ENCODE results near the gene TAPT1. TPM values are rescaled to one million over a fixed set of nuclear protein-coding genes. Genes with fewer than 3 reads are reported as not detected.
"Not testable (repeated sequence)": the region's sequence is repeated elsewhere in the genome, so short reads cannot be mapped to it uniquely, and the experiment has no call there.

TAPT1 gene
- total RNA-seq (2014; rRNA removed; shearing (Covaris generic); ENCODE audit: low replicate concordance) = 9.7 and 39.1 TPM in 2 replicates

GRCh38 chr4:16225863-16226815 lies at the start of gene TAPT1:
Gene TAPT1 (minus strand): TSS chr4:16226471. CDS start chr4:16226457, 14 bp downstream.
- peak within 1 kb of the TSS; percentile 100 for H3K4me2 ChIP-seq (ENCODE audit: low read depth, low read length, poor library complexity, severe bottlenecking)
- no peaks in the 10 kb centered on the region; the same call in 1 of the 2 replicates for H3K27me3 ChIP-seq (ENCODE audit: low read length)
- peak within 1 kb of the TSS; percentile 85 for H2AFZ ChIP-seq (ENCODE audit: low read length)
- no peaks in the 10 kb centered on the region for H3K9me3 ChIP-seq (ENCODE audit: low read length)
- H3K79me2 ChIP-seq (ENCODE audit: low read length) = peaks cover 30% of the 10 kb centered on the region
- peak; percentile 89 for DNase-seq
- no peaks in the 10 kb centered on the region for H3K9me2 ChIP-seq (replicated peaks; ENCODE audit: insufficient read depth, low read length)
- peak within 1 kb of the TSS; percentile 40; the same call in 1 of the 2 replicates for H3K27ac ChIP-seq (ENCODE audit: low read length)
- H4K20me1 ChIP-seq (ENCODE audit: insufficient read depth, low read depth, low read length) = peaks cover 28% of the 10 kb centered on the region
- H3K9ac ChIP-seq (ENCODE audit: low read length) = peak within 1 kb of the TSS; percentile 81
- H3K4me1 ChIP-seq (ENCODE audit: low read length) = peaks cover 32% of the 10 kb centered on the region
- peak within 1 kb of the TSS; percentile 97 for H3K4me3 ChIP-seq (ENCODE audit: low read length)
- no peaks in the 10 kb centered on the region for H3K36me3 ChIP-seq (ENCODE audit: insufficient read depth, low read length)

GRCh38 chr4:16271411-16271810 lies 45.1 kb upstream of the TAPT1 start:
- Histone ChIP-seq H3K27me3 (ENCODE audit: low read length) (no peaks in the 10 kb centered on the region), H3K4me1 (ENCODE audit: low read length) (no peaks in the 10 kb centered on the region), H2AFZ (ENCODE audit: low read length) (no peak overlapping the region), H3K9ac (ENCODE audit: low read length) (no peak overlapping the region), H3K79me2 (ENCODE audit: low read length) (no peaks in the 10 kb centered on the region), H3K4me2 (ENCODE audit: low read depth, low read length, poor library complexity, severe bottlenecking) (no peak overlapping the region), H3K4me3 (ENCODE audit: low read length) (no peak overlapping the region), H3K27ac (ENCODE audit: low read length) (no peak overlapping the region), H3K36me3 (ENCODE audit: insufficient read depth, low read length) (no peaks in the 10 kb centered on the region), H3K9me3 (ENCODE audit: low read length) (no peaks in the 10 kb centered on the region), H4K20me1 (ENCODE audit: insufficient read depth, low read depth, low read length) (no peaks in the 10 kb centered on the region), H3K9me2 (replicated peaks; ENCODE audit: insufficient read depth, low read length) (no peaks in the 10 kb centered on the region)
- no peak for DNase-seq

GRCh38 chr4:16270454-16271328 lies 44.4 kb upstream of the TAPT1 start:
- Histone ChIP-seq H3K79me2 (ENCODE audit: low read length) (no peaks in the 10 kb centered on the region), H3K4me1 (ENCODE audit: low read length) (no peaks in the 10 kb centered on the region), H3K9me3 (ENCODE audit: low read length) (no peaks in the 10 kb centered on the region), H3K27ac (ENCODE audit: low read length) (no peak overlapping the region), H4K20me1 (ENCODE audit: insufficient read depth, low read depth, low read length) (no peaks in the 10 kb centered on the region), H3K4me2 (ENCODE audit: low read depth, low read length, poor library complexity, severe bottlenecking) (no peak overlapping the region), H3K36me3 (ENCODE audit: insufficient read depth, low read length) (no peaks in the 10 kb centered on the region), H3K9ac (ENCODE audit: low read length) (no peak overlapping the region), H3K27me3 (ENCODE audit: low read length) (no peaks in the 10 kb centered on the region), H3K4me3 (ENCODE audit: low read length) (no peak overlapping the region), H2AFZ (ENCODE audit: low read length) (no peak overlapping the region), H3K9me2 (replicated peaks; ENCODE audit: insufficient read depth, low read length) (no peaks in the 10 kb centered on the region)
- no peak for DNase-seq

- H3K4me3 ChIP-seq (ENCODE audit: low read length); H4K20me1 ChIP-seq (ENCODE audit: insufficient read depth, low read depth, low read length); DNase-seq; H3K79me2 ChIP-seq (ENCODE audit: low read length); H3K27ac ChIP-seq (ENCODE audit: low read length); H3K9me3 ChIP-seq (ENCODE audit: low read length); H3K4me1 ChIP-seq (ENCODE audit: low read length); H3K27me3 ChIP-seq (ENCODE audit: low read length); H3K36me3 ChIP-seq (ENCODE audit: insufficient read depth, low read length); H2AFZ ChIP-seq (ENCODE audit: low read length); H3K4me2 ChIP-seq (ENCODE audit: low read depth, low read length, poor library complexity, severe bottlenecking); H3K9me2 ChIP-seq (replicated peaks; ENCODE audit: insufficient read depth, low read length); H3K9ac ChIP-seq (ENCODE audit: low read length): not testable (repeated sequence)
Observed at GRCh38 chr4:16269742-16270453, 43.6 kb upstream of the TAPT1 start.

- Histone ChIP-seq H3K4me1 (ENCODE audit: low read length) (no peaks in the 10 kb centered on the region), H3K4me2 (ENCODE audit: low read depth, low read length, poor library complexity, severe bottlenecking) (no peak overlapping the region)
Observed at GRCh38 chr4:16269240-16269639, 43.0 kb upstream of the TAPT1 start.

GRCh38 chr4:16268290-16268689 lies 42.0 kb upstream of the TAPT1 start:
- Histone ChIP-seq H2AFZ (ENCODE audit: low read length) (no peak overlapping the region), H3K27ac (ENCODE audit: low read length) (no peak overlapping the region), H3K36me3 (ENCODE audit: insufficient read depth, low read length) (no peaks in the 10 kb centered on the region), H3K4me3 (ENCODE audit: low read length) (no peak overlapping the region), H3K27me3 (ENCODE audit: low read length) (no peaks in the 10 kb centered on the region), H3K9me2 (replicated peaks; ENCODE audit: insufficient read depth, low read length) (no peaks in the 10 kb centered on the region), H3K9me3 (ENCODE audit: low read length) (no peaks in the 10 kb centered on the region), H3K4me2 (ENCODE audit: low read depth, low read length, poor library complexity, severe bottlenecking) (no peak overlapping the region), H4K20me1 (ENCODE audit: insufficient read depth, low read depth, low read length) (no peaks in the 10 kb centered on the region), H3K79me2 (ENCODE audit: low read length) (no peaks in the 10 kb centered on the region), H3K4me1 (ENCODE audit: low read length) (no peaks in the 10 kb centered on the region), H3K9ac (ENCODE audit: low read length) (no peak overlapping the region)
- DNase-seq = no peak

More at GRCh38 chr4:16269240-16269639, 43.0 kb upstream of the TAPT1 start:
- Histone ChIP-seq H3K9me2 (replicated peaks; ENCODE audit: insufficient read depth, low read length) (no peaks in the 10 kb centered on the region), H3K9ac (ENCODE audit: low read length) (no peak overlapping the region), H3K27me3 (ENCODE audit: low read length) (no peaks in the 10 kb centered on the region), H3K27ac (ENCODE audit: low read length) (no peak overlapping the region), H4K20me1 (ENCODE audit: insufficient read depth, low read depth, low read length) (no peaks in the 10 kb centered on the region), H3K4me3 (ENCODE audit: low read length) (no peak overlapping the region), H3K9me3 (ENCODE audit: low read length) (no peaks in the 10 kb centered on the region), H3K36me3 (ENCODE audit: insufficient read depth, low read length) (no peaks in the 10 kb centered on the region), H2AFZ (ENCODE audit: low read length) (no peak overlapping the region), H3K79me2 (ENCODE audit: low read length) (no peaks in the 10 kb centered on the region)
- DNase-seq = no peak

- H3K9me2 ChIP-seq (replicated peaks; ENCODE audit: insufficient read depth, low read length) = no peaks in the 10 kb centered on the region
Observed at GRCh38 chr4:16267639-16268038, 41.4 kb upstream of the TAPT1 start.

More at GRCh38 chr4:16267639-16268038, 41.4 kb upstream of the TAPT1 start:
- no peaks in the 10 kb centered on the region for H3K36me3 ChIP-seq (ENCODE audit: insufficient read depth, low read length)
- DNase-seq = no peak
- H4K20me1 ChIP-seq (ENCODE audit: insufficient read depth, low read depth, low read length) = no peaks in the 10 kb centered on the region
- no peak overlapping the region for H2AFZ ChIP-seq (ENCODE audit: low read length)
- no peak overlapping the region for H3K9ac ChIP-seq (ENCODE audit: low read length)
- H3K4me2 ChIP-seq (ENCODE audit: low read depth, low read length, poor library complexity, severe bottlenecking) = no peak overlapping the region
- H3K4me3 ChIP-seq (ENCODE audit: low read length) = no peak overlapping the region
- no peaks in the 10 kb centered on the region for H3K79me2 ChIP-seq (ENCODE audit: low read length)
- no peak overlapping the region for H3K27ac ChIP-seq (ENCODE audit: low read length)
- no peaks in the 10 kb centered on the region for H3K4me1 ChIP-seq (ENCODE audit: low read length)
- H3K9me3 ChIP-seq (ENCODE audit: low read length) = no peaks in the 10 kb centered on the region
- H3K27me3 ChIP-seq (ENCODE audit: low read length) = no peaks in the 10 kb centered on the region
